Endothelial cell (in vitro differentiated cells): ENCODE results near the gene TRAF3IP1. TPM values are rescaled to one million over a fixed set of nuclear protein-coding genes. Genes with fewer than 3 reads are reported as not detected.
"Not testable (repeated sequence)": the region's sequence is repeated elsewhere in the genome, so short reads cannot be mapped to it uniquely, and the experiment has no call there.

Experiments
- DNase-seq: peaks from one replicate; pipeline ENCODE4 v3.0.0; 2021; ENCODE audit warnings: low spot score
- H3K27ac Mint-ChIP-seq: one replicate; pipeline ENCODE4 v1.8.0; 2021; ENCODE audit warnings: mixed read lengths, inconsistent platforms; ENCODE audit not compliant: unreplicated experiment
- H3K27me3 Mint-ChIP-seq: one replicate; pipeline ENCODE4 v1.8.0; 2021; ENCODE audit warnings: mild to moderate bottlenecking, moderate library complexity, mixed read lengths, inconsistent platforms; ENCODE audit not compliant: unreplicated experiment
- H3K36me3 Mint-ChIP-seq: one replicate; pipeline ENCODE4 v1.8.0; 2021; ENCODE audit warnings: mild to moderate bottlenecking, low read depth, mixed read lengths, inconsistent platforms; ENCODE audit not compliant: unreplicated experiment
- H3K4me1 Mint-ChIP-seq: one replicate; pipeline ENCODE4 v1.8.0; 2021; ENCODE audit warnings: mild to moderate bottlenecking, mixed read lengths, inconsistent platforms; ENCODE audit not compliant: unreplicated experiment
- H3K4me3 Mint-ChIP-seq: one replicate; pipeline ENCODE4 v1.8.0; 2021; ENCODE audit warnings: mild to moderate bottlenecking, mixed read lengths, inconsistent platforms; ENCODE audit not compliant: unreplicated experiment
- H3K9me3 Mint-ChIP-seq: one replicate; pipeline ENCODE4 v1.8.0; 2021; ENCODE audit warnings: mixed read lengths, inconsistent platforms; ENCODE audit not compliant: unreplicated experiment
- total RNA-seq: library from RNA; stranded (reverse); fragmentation: NEBNext Ultra II Directional; extraction: Animal tissue kit (Norgen Biotek cat#: 25700); gene quantifications from one replicate; pipeline ENCODE4 v1.2.1, GENCODE V29; 2021; ENCODE audit not compliant: unreplicated experiment
- TF ChIP-seq, protein P1 (sequence below): fragments of 200-600 bp; sonication (generic); IDR thresholded peaks from one replicate; pipeline ENCODE4 v1.5.0; 2021; ENCODE audit warnings: antibody characterized with exemption; ENCODE audit not compliant: unreplicated experiment

TRAF3IP1 gene
- total RNA-seq, 1 donor from 2014 or later: 17.1 TPM

DNA sequence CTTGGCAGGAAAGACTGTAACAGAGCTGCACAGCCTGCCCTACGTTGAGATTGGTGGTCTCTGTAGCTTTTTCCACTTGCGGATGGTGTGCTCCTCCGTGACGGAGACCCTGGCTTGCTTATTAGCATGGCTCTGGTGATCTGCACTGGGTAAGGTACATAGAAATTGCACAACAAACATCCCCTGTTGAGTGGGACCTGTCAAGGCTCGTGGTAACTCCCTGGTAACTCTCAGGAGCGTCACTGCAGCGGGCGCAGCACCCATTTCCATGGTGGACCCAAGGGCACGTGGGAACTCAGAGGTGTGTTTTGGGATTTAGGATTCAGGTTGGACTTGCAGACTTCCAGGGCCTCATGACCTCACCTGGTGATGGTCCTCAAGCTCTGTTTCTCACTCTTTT is 1.1 kb downstream of the TRAF3IP1 start:
- TF ChIP-seq, protein P1, sequence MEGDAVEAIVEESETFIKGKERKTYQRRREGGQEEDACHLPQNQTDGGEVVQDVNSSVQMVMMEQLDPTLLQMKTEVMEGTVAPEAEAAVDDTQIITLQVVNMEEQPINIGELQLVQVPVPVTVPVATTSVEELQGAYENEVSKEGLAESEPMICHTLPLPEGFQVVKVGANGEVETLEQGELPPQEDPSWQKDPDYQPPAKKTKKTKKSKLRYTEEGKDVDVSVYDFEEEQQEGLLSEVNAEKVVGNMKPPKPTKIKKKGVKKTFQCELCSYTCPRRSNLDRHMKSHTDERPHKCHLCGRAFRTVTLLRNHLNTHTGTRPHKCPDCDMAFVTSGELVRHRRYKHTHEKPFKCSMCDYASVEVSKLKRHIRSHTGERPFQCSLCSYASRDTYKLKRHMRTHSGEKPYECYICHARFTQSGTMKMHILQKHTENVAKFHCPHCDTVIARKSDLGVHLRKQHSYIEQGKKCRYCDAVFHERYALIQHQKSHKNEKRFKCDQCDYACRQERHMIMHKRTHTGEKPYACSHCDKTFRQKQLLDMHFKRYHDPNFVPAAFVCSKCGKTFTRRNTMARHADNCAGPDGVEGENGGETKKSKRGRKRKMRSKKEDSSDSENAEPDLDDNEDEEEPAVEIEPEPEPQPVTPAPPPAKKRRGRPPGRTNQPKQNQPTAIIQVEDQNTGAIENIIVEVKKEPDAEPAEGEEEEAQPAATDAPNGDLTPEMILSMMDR: no peak
- H3K4me1 Mint-ChIP-seq: peaks cover 12% of the 10 kb centered on the region
- peak overlapping the region; percentile 88 for H3K4me3 Mint-ChIP-seq

DNA sequence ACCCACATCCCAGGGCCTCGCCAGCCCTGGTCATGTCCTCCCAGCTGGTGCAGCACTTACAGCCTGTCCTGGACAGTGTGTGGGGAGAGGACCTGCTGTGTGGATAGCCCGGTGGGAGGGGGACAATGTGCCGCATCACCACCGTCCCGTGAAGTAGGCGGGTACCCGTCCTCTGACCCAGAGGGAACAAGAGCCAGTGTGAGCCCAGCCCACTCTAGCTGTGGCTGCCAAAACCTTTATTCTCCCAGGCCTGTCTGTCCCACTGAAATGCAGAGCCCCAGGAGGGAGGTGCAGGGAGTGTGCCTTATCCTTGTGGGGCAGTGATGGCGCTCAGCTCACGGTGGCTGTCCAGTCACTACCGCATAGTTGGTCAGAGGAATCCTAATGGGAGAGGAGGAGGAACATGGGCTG is 1.7 kb downstream of the TRAF3IP1 start:
- peaks cover 10% of the 10 kb centered on the region for H3K27me3 Mint-ChIP-seq
- no peaks in the 10 kb centered on the region for H3K9me3 Mint-ChIP-seq
- no peak for DNase-seq
- H3K27ac Mint-ChIP-seq: no peak overlapping the region
- peak overlapping the region; percentile 88 for H3K4me3 Mint-ChIP-seq
- peaks cover 12% of the 10 kb centered on the region for H3K4me1 Mint-ChIP-seq
- H3K36me3 Mint-ChIP-seq: peaks cover 11% of the 10 kb centered on the region
- TF ChIP-seq, protein P1: no peak

More for the DNA sequence above, 1.1 kb downstream of the TRAF3IP1 start:
- Mint-ChIP-seq H3K9me3 (no peaks in the 10 kb centered on the region), H3K27ac (no peak overlapping the region), H3K36me3 (peaks cover 10% of the 10 kb centered on the region), H3K27me3 (peaks cover 10% of the 10 kb centered on the region)
- no peak for DNase-seq

DNA sequence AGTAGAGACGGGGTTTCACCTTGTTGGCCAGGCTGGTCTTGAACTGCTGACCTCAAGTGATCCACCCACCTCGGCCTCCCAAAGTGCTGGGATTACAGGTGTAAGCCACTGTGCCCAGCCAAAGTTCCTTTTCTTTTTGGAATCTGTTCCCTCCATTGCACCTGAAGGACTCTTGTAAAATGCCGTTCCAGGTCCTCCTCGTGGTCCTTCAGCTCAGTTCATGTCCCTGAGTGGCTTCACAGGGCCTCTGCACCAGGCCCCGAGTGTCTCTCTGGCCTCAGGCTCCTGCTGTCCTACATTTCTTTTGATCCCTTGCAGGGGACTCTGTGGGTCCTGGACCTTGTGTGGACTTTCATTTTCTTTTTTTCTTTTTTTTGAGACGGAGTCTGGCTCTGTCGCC is 3.9 kb downstream of the TRAF3IP1 start:
- H3K36me3 Mint-ChIP-seq: peaks cover 27% of the 10 kb centered on the region
- H3K9me3 Mint-ChIP-seq, DNase-seq, H3K27me3 Mint-ChIP-seq, H3K27ac Mint-ChIP-seq, H3K4me3 Mint-ChIP-seq: not testable (repeated sequence)
- peaks cover 12% of the 10 kb centered on the region for H3K4me1 Mint-ChIP-seq

DNA sequence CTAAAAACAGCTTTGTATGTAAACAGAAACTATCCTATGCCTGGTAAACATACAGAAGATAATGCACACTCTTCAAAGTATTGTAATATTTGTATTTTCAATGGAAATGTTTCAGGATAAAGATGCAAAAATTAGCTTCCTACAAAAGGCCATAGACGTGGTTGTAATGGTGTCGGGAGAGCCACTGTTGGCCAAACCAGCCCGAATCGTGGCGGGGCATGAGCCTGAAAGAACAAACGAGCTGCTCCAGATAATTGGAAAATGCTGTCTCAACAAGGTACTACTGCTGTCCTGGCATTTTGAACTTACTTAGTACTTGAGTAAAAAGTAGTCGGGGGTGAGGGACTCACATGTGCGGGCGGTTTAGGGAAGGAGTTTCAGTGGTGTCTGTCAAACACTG is 5.4 kb downstream of the TRAF3IP1 start:
- peaks cover 3% of the 10 kb centered on the region for H3K27me3 Mint-ChIP-seq
- H3K4me1 Mint-ChIP-seq: peaks cover 6% of the 10 kb centered on the region
- no peak overlapping the region for H3K4me3 Mint-ChIP-seq
- H3K27ac Mint-ChIP-seq: no peak overlapping the region
- H3K9me3 Mint-ChIP-seq: no peaks in the 10 kb centered on the region
- peaks cover 27% of the 10 kb centered on the region for H3K36me3 Mint-ChIP-seq
- TF ChIP-seq, protein P1: no peak
- DNase-seq: no peak

DNA sequence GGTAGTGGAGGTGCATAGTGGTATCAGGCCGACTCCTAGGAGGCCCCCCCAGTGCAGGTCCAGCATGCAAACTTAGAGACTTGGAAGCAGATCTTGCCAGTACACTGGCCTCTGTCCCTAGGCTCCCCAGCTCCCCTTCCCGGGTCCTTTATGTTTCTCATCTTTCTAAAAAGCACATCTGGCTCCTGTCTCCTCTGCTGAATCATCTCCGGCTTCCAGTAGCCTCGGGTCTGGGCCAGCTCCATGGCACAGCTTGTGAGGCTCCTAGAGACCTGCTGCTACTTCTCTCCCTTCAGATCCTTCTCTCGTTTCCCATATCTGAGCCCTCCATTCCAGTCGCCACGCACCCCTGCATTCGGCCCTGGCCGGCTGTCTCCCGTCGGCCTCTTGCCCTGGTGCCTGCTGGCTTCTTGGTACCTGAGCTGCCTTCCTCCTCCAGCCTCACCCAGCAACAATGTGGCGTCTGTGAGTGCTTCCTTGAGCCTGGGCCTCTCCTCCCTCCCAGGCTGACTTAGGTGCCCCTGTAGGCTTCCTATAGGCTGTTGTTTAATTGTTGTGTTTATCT is 6.6 kb downstream of the TRAF3IP1 start:
- H3K27ac Mint-ChIP-seq: no peak overlapping the region
- peaks cover 22% of the 10 kb centered on the region for H3K36me3 Mint-ChIP-seq
- TF ChIP-seq, protein P1: no peak
- H3K27me3 Mint-ChIP-seq: no peaks in the 10 kb centered on the region
- no peaks in the 10 kb centered on the region for H3K4me1 Mint-ChIP-seq
- H3K9me3 Mint-ChIP-seq: no peaks in the 10 kb centered on the region
- no peak overlapping the region for H3K4me3 Mint-ChIP-seq
- DNase-seq: no peak
